Fibroblast of lung (primary cell): ENCODE measurements around the gene GTF3A. TPM values are rescaled to one million over a fixed set of nuclear protein-coding genes. Genes with fewer than 3 reads are reported as not detected.

Experiments used
- DNase-seq, 2 donors: peaks; one replicate each; pipeline versions ENCODE4 v3.0.0 to v3.0.0-alpha.2; 2010; ENCODE audit warnings: low read depth in 2 of 2
- H2AFZ ChIP-seq: 2 replicates; pipeline ENCODE4 v1.5.1; 2012; ENCODE audit warnings: low read length, control low read depth, inconsistent platforms
- H3K27ac ChIP-seq: 2 replicates; pipeline ENCODE4 v1.5.1; 2011; ENCODE audit warnings: low read length, control low read depth; ENCODE audit not compliant: insufficient read depth
- H3K27me3 ChIP-seq: 2 replicates; pipeline ENCODE4 v1.5.1; 2011; ENCODE audit warnings: mild to moderate bottlenecking, low read length; ENCODE audit not compliant: control insufficient read depth, insufficient read depth
- H3K36me3 ChIP-seq: 2 replicates; pipeline ENCODE4 v1.5.1; 2011; ENCODE audit warnings: low read length; ENCODE audit not compliant: control insufficient read depth, insufficient read depth
- H3K4me1 ChIP-seq: 2 replicates; pipeline ENCODE4 v1.5.1; 2011; ENCODE audit warnings: low read length; ENCODE audit not compliant: control insufficient read depth, insufficient read depth; ENCODE audit errors: extremely low read depth
- H3K4me2 ChIP-seq: 2 replicates; pipeline ENCODE4 v1.5.1; 2011; ENCODE audit warnings: low read length, control low read depth; ENCODE audit not compliant: insufficient read depth; ENCODE audit errors: extremely low read depth
- H3K4me3 ChIP-seq, 4 experiments: fragments of 200-600 bp in 1 of 4; sonication (generic) in 1 of 4; replicated peaks in 1 of 4; 2 replicates each; pipeline ENCODE4 v1.5.1; 2011 to 2016; ENCODE audit warnings: low read length in 4 of 4, low read depth in 3 of 4, mild to moderate bottlenecking in 3 of 4, control low read depth in 2 of 4, inconsistent platforms in 1 of 4, mixed read lengths in 1 of 4; ENCODE audit not compliant: insufficient read depth in 1 of 4; ENCODE audit errors: control extremely low read depth in 1 of 4
- H3K79me2 ChIP-seq: 2 replicates; pipeline ENCODE4 v1.5.1; 2012; ENCODE audit warnings: mild to moderate bottlenecking, low read length, inconsistent platforms; ENCODE audit not compliant: control insufficient read depth, insufficient read depth
- H3K9ac ChIP-seq: 2 replicates; pipeline ENCODE4 v1.5.1; 2011; ENCODE audit warnings: mild to moderate bottlenecking, low read length, control low read depth; ENCODE audit not compliant: insufficient read depth
- H3K9me3 ChIP-seq: 2 replicates; pipeline ENCODE4 v1.5.1; 2012; ENCODE audit warnings: low read depth, low read length; ENCODE audit not compliant: control insufficient read depth, insufficient read depth
- H4K20me1 ChIP-seq: 2 replicates; pipeline ENCODE4 v1.5.1; 2011; ENCODE audit warnings: low read length; ENCODE audit not compliant: control insufficient read depth, insufficient read depth; ENCODE audit errors: extremely low read depth
- CTCF ChIP-seq, 2 donors: IDR thresholded peaks in 1 of 2; conservative IDR thresholded peaks in 1 of 2; 1 replicate in 1 of 2; 2 replicates in 1 of 2; pipeline ENCODE4 v1.5.1; 2011 to 2012; ENCODE audit warnings: low read length in 2 of 2, control low read depth in 1 of 2, inconsistent platforms in 1 of 2, low read depth in 1 of 2, mild to moderate bottlenecking in 1 of 2
- EZH2 ChIP-seq: IDR thresholded peaks from 2 replicates; pipeline ENCODE4 v1.5.1; 2012; ENCODE audit warnings: low read length, control low read depth, mild to moderate bottlenecking; ENCODE audit errors: missing control alignments
- polyA plus RNA-seq, 2 donors: library from polyadenylated mRNA; depleted of rRNA in 1 of 2; stranded (reverse) in 1 of 2; unstranded in 1 of 2; fragments of >200 nt; gene quantifications; 2 replicates each; pipeline ENCODE4 v1.2.1, GENCODE V29; 2011 to 2012; ENCODE audit warnings: missing spikeins in 1 of 2
- total RNA-seq: library from RNA; depleted of rRNA; stranded (reverse); fragments of >200 nt; gene quantifications from 2 replicates; pipeline ENCODE4 v1.2.1, GENCODE V29; 2014

Gene GTF3A
- total and polyA plus RNA-seq, 2 donors (not counting 1 experiment from before 2014, with no cell fraction given) = 98.6 to 126 TPM

GRCh38 chr13:27408074-27408473, 16.3 kb upstream of the GTF3A start:
- Histone ChIP-seq H2AFZ (no peak overlapping the region), H3K27me3 (peaks cover 16% of the 10 kb centered on the region), H3K4me3 (no peak overlapping the region), H3K27ac (no peak overlapping the region), H4K20me1 (no peaks in the 10 kb centered on the region), H3K79me2 (no peaks in the 10 kb centered on the region), H3K36me3 (no peaks in the 10 kb centered on the region), H3K4me2 (no peak overlapping the region), H3K9me3 (no peaks in the 10 kb centered on the region), H3K9ac (no peak overlapping the region), H3K4me1 (no peaks in the 10 kb centered on the region)
- DNase-seq = no peak
- no peak for TF ChIP-seq CTCF (conservative IDR thresholded peaks at IDR 0.05 in 1 of 2, IDR thresholded peaks at IDR 0.05 in 1 of 2; ENCODE audit: low read depth in 1 of 2, low read length in 2 of 2)
- no peak for TF ChIP-seq EZH2

GRCh38 chr13:27409013-27409412, 15.4 kb upstream of the GTF3A start:
- no peak for DNase-seq
- no peaks in the 10 kb centered on the region for H4K20me1 ChIP-seq
- TF ChIP-seq EZH2 = no peak
- no peak for TF ChIP-seq CTCF (conservative IDR thresholded peaks at IDR 0.05 in 1 of 2, IDR thresholded peaks at IDR 0.05 in 1 of 2; ENCODE audit: low read depth in 1 of 2, low read length in 2 of 2)
- no peak overlapping the region for H3K4me2 ChIP-seq
- no peaks in the 10 kb centered on the region for H3K4me1 ChIP-seq
- no peaks in the 10 kb centered on the region for H3K9me3 ChIP-seq
- H3K9ac ChIP-seq = no peak overlapping the region
- H2AFZ ChIP-seq = no peak overlapping the region
- H3K27ac ChIP-seq = no peak overlapping the region
- H3K79me2 ChIP-seq = no peaks in the 10 kb centered on the region
- H3K36me3 ChIP-seq = no peaks in the 10 kb centered on the region
- H3K27me3 ChIP-seq = peaks cover 21% of the 10 kb centered on the region
- H3K4me3 ChIP-seq = no peak overlapping the region

- no peak for DNase-seq
- Histone ChIP-seq H3K27me3 (peaks cover 34% of the 10 kb centered on the region), H2AFZ (no peak overlapping the region), H3K36me3 (no peaks in the 10 kb centered on the region), H3K4me1 (no peaks in the 10 kb centered on the region), H3K4me2 (no peak overlapping the region), H3K9ac (no peak overlapping the region), H3K4me3 (no peak overlapping the region), H3K9me3 (no peaks in the 10 kb centered on the region), H3K79me2 (no peaks in the 10 kb centered on the region), H4K20me1 (no peaks in the 10 kb centered on the region), H3K27ac (no peak overlapping the region)
- TF ChIP-seq CTCF (conservative IDR thresholded peaks at IDR 0.05 in 1 of 2, IDR thresholded peaks at IDR 0.05 in 1 of 2; ENCODE audit: low read depth in 1 of 2, low read length in 2 of 2) (no peak), EZH2 (no peak)
Measured at GRCh38 chr13:27411341-27411740, 13.1 kb upstream of the GTF3A start.
